A549 (cell line): ENCODE measurements around the gene COL19A1. TPM values are rescaled to one million over a fixed set of nuclear protein-coding genes. Genes with fewer than 3 reads are reported as not detected.

Experiments
- ATAC-seq, 2 experiments: fragments of 200-7000 bp in 1 of 2; fragments of >200 bp in 1 of 2; cut with Nextera tagmentation in 1 of 2; cut with Tn5 transposase in 1 of 2; 3 replicates each; pipeline versions ENCODE4 v1.8.0 to v1.9.1; 2018 to 2020; ENCODE audit warnings: mild to moderate bottlenecking in 1 of 2, moderate library complexity in 1 of 2
- CTCF ChIA-PET: fragments of 300-600 bp; sonication (Branson Sonifier 250); formaldehyde crosslinking; extraction: SDS; loops from one replicate; lab custom pipeline; 2021; ENCODE audit warnings: antibody characterized with exemption, inconsistent platforms; lab: Yijun Ruan, JAX
- POLR2A ChIA-PET: fragments of 350-600 bp; formaldehyde crosslinking; extraction: SDS; loops from one replicate; lab custom pipeline; 2021; ENCODE audit warnings: antibody characterized with exemption, inconsistent platforms; lab: Yijun Ruan, JAX
- DNase-seq, 2 experiments: peaks; one replicate each; pipeline versions ENCODE4 v3.0.0 to v3.0.0-alpha.2; 2011 to 2016; ENCODE audit warnings: low read depth in 1 of 2, low spot score in 1 of 2
- FAIRE-seq: peaks from 2 replicates; lab custom pipeline; 2011; peaks lifted over from hg19 to GRCh38; lab: Jason Lieb, UNC
- H3K27ac ChIP-seq, 2 experiments: fragments of >200 bp; sonication (Bioruptor Twin); formaldehyde crosslinking; 3 replicates each; pipeline ENCODE4 v1.5.1; 2016 to 2017
- H3K4me1 ChIP-seq: fragments of >200 bp; sonication (Bioruptor Twin); formaldehyde crosslinking; 3 replicates; pipeline ENCODE4 v1.6.1; 2016
- H3K4me2 ChIP-seq: fragments of >200 bp; sonication (Bioruptor Twin); formaldehyde crosslinking; 3 replicates; pipeline ENCODE4 v1.6.1; 2016
- H3K4me3 ChIP-seq: fragments of >200 bp; sonication (Bioruptor Twin); formaldehyde crosslinking; 3 replicates; pipeline ENCODE4 v1.5.1; 2016
- H3K9me3 ChIP-seq: fragments of >200 bp; sonication (Bioruptor Twin); formaldehyde crosslinking; 3 replicates; pipeline ENCODE4 v1.6.1; 2016
- ATOH8 ChIP-seq: fragments of 250-450 bp; sonication (Bioruptor Pico); IDR thresholded peaks from 2 replicates; pipeline ENCODE4 v1.5.0; 2020; ENCODE audit warnings: low read depth, mild to moderate bottlenecking, moderate library complexity
- BCL3 ChIP-seq: fragments of >200 bp; sonication (Bioruptor Twin); formaldehyde crosslinking; IDR thresholded peaks from 3 replicates; pipeline ENCODE4 v1.6.1; 2016
- CHD2 ChIP-seq: fragments of 150-350 bp; IDR thresholded peaks from 2 replicates; pipeline ENCODE4 v1.6.1; 2014; ENCODE audit warnings: low read length; ENCODE audit not compliant: partially characterized antibody
- CTCF ChIP-seq: fragments of >200 bp; sonication (Bioruptor Twin); formaldehyde crosslinking; IDR thresholded peaks from 3 replicates; pipeline ENCODE4 v1.5.1; 2016
- E2F6 ChIP-seq: IDR thresholded peaks from 2 replicates; pipeline ENCODE4 v1.6.1; 2012; ENCODE audit warnings: low read depth, borderline replicate concordance
- EHF ChIP-seq: fragments of 250-450 bp; sonication (Bioruptor Pico); IDR thresholded peaks from 2 replicates; pipeline ENCODE4 v1.5.0; 2020; ENCODE audit warnings: mild to moderate bottlenecking
- EHMT2 ChIP-seq: fragments of 200-600 bp; sonication (generic); IDR thresholded peaks from 2 replicates; pipeline ENCODE4 v1.6.1; 2016; ENCODE audit warnings: antibody characterized with exemption, low read depth, mild to moderate bottlenecking, moderate library complexity
- ESRRA ChIP-seq: fragments of 150-350 bp; IDR thresholded peaks from 2 replicates; pipeline ENCODE4 v1.6.1; 2014; ENCODE audit warnings: mild to moderate bottlenecking, low read length, borderline replicate concordance
- FOSL2 ChIP-seq, 2 experiments: fragments of 450-650 bp in 1 of 2; fragments of >200 bp in 1 of 2; sonication (Bioruptor Twin) in 1 of 2; formaldehyde crosslinking; IDR thresholded peaks; 2 replicates each; pipeline versions ENCODE4 v1.5.0 to v1.6.1; 2016 to 2020; ENCODE audit warnings: mild to moderate bottlenecking in 1 of 2, moderate library complexity in 1 of 2
- FOXS1 ChIP-seq: fragments of 250-450 bp; sonication (Bioruptor Pico); IDR thresholded peaks from 2 replicates; pipeline ENCODE4 v1.5.0; 2020; ENCODE audit warnings: mild to moderate bottlenecking, moderate library complexity
- GATA3 ChIP-seq: IDR thresholded peaks from 2 replicates; pipeline ENCODE4 v1.6.1; 2012; ENCODE audit warnings: borderline replicate concordance
- HMGXB4 ChIP-seq: fragments of 250-450 bp; sonication (Bioruptor Pico); IDR thresholded peaks from 2 replicates; pipeline ENCODE4 v1.5.0; 2021; ENCODE audit warnings: mild to moderate bottlenecking, moderate library complexity, borderline replicate concordance
- KDM1A ChIP-seq: fragments of 200-600 bp; sonication (generic); IDR thresholded peaks from 2 replicates; pipeline ENCODE4 v1.6.1; 2016; ENCODE audit warnings: low read depth, mild to moderate bottlenecking
- KDM5A ChIP-seq: fragments of 200-600 bp; sonication (generic); IDR thresholded peaks from 2 replicates; pipeline ENCODE4 v1.6.1; 2016; ENCODE audit warnings: antibody characterized with exemption, mild to moderate bottlenecking
- MAFK ChIP-seq: fragments of 450-650 bp; IDR thresholded peaks from 2 replicates; pipeline ENCODE4 v1.6.1; 2014; ENCODE audit not compliant: partially characterized antibody
- MYC ChIP-seq: IDR thresholded peaks from 2 replicates; pipeline ENCODE4 v1.6.1; 2012; ENCODE audit warnings: mild to moderate bottlenecking, inconsistent platforms, low read length, improper control_type of control experiment, borderline replicate concordance
- NFE2L2 ChIP-seq: fragments of 150-350 bp; conservative IDR thresholded peaks from 2 replicates; pipeline ENCODE4 v1.6.1; 2014; ENCODE audit warnings: low read length
- NPAS2 ChIP-seq: fragments of 250-450 bp; sonication (Bioruptor Pico); IDR thresholded peaks from 2 replicates; pipeline ENCODE4 v1.8.0; 2022; ENCODE audit warnings: mild to moderate bottlenecking, moderate library complexity, borderline replicate concordance
- NR3C1 ChIP-seq: fragments of >200 bp; sonication (Bioruptor Twin); formaldehyde crosslinking; IDR thresholded peaks from 3 replicates; pipeline ENCODE4 v1.6.1; 2017
- POLR2A ChIP-seq: IDR thresholded peaks from 2 replicates; pipeline ENCODE4 v1.6.1; 2012; ENCODE audit warnings: mild to moderate bottlenecking, low read length
- POLR2AphosphoS2 ChIP-seq: conservative IDR thresholded peaks from 2 replicates; pipeline ENCODE4 v1.6.1; 2012; ENCODE audit warnings: low read length, improper control_type of control experiment, inconsistent platforms
- RAD21 ChIP-seq, 2 experiments: fragments of >200 bp in 1 of 2; sonication (Bioruptor Twin) in 1 of 2; formaldehyde crosslinking in 1 of 2; IDR thresholded peaks in 1 of 2; conservative IDR thresholded peaks in 1 of 2; 2 replicates in 1 of 2; 3 replicates in 1 of 2; pipeline ENCODE4 v1.6.1; 2012 to 2018; ENCODE audit warnings: inconsistent platforms in 1 of 2
- RARB ChIP-seq: fragments of 250-450 bp; sonication (Bioruptor Pico); IDR thresholded peaks from 2 replicates; pipeline ENCODE4 v1.8.0; 2021; ENCODE audit warnings: mild to moderate bottlenecking, moderate library complexity
- RCOR1 ChIP-seq: fragments of 150-350 bp; IDR thresholded peaks from 2 replicates; pipeline ENCODE4 v1.6.1; 2014; ENCODE audit warnings: antibody characterized with exemption, low read length, low read depth
- TFCP2L1 ChIP-seq: fragments of 250-450 bp; sonication (Bioruptor Pico); IDR thresholded peaks from 2 replicates; pipeline ENCODE4 v1.5.0; 2021; ENCODE audit warnings: mild to moderate bottlenecking
- USF2 ChIP-seq: fragments of 450-650 bp; IDR thresholded peaks from 2 replicates; pipeline ENCODE4 v1.6.1; 2014; ENCODE audit warnings: antibody characterized with exemption
- ZNF302 ChIP-seq: fragments of 250-450 bp; sonication (Bioruptor Pico); IDR thresholded peaks from 2 replicates; pipeline ENCODE4 v1.9.0; 2021; ENCODE audit warnings: inconsistent platforms, mild to moderate bottlenecking, moderate library complexity
- WGBS: methylation state at CpG from one replicate; pipeline ENCODE4 v1.1.6; 2017; ENCODE audit errors: missing lambda C conversion rate; 5-methylcytosine and 5-hydroxymethylcytosine counted together
- polyA plus RNA-seq, 4 experiments: library from polyadenylated mRNA; depleted of rRNA in 3 of 4; stranded (reverse); fragments of >200 nt; fragmentation: RNase III in 1 of 4; extraction: RNeasy Plus Mini Kit Qiagen cat#74134 plus additional on column Dnase treatment in 1 of 4; gene quantifications; 2 replicates in 3 of 4; 3 replicates in 1 of 4; pipeline ENCODE4 v1.2.3, GENCODE V29; 2011 to 2017

The COL19A1 gene
- polyA plus RNA-seq, 2 of the 4 experiments (the other 2 are of a cell fraction): not detected

- POLR2A ChIA-PET: no interaction called here
- CTCF ChIA-PET: no interaction called here
- DNase-seq: no peak
- no peak for FAIRE-seq
- Histone ChIP-seq H3K4me3 (no peak overlapping the region), H3K27ac (no peak overlapping the region), H3K4me1 (no peaks in the 10 kb centered on the region), H3K4me2 (no peak overlapping the region), H3K9me3 (no peaks in the 10 kb centered on the region)
- TF ChIP-seq FOSL2 (IDR thresholded peaks at IDR 0.05) (no peak), FOSL2 (CRISPR knock-in tag; IDR thresholded peaks at IDR 0.05) (no peak), USF2 (no peak), KDM1A (no peak), RAD21 (conservative IDR thresholded peaks at IDR 0.05 in 1 of 2, IDR thresholded peaks at IDR 0.05 in 1 of 2) (no peak), CTCF (no peak), RARB (no peak), TFCP2L1 (CRISPR knock-in tag) (no peak), KDM5A (no peak), EHMT2 (no peak), HMGXB4 (CRISPR knock-in tag) (no peak), CHD2 (no peak), ESRRA (no peak), NR3C1 (no peak), GATA3 (no peak)
- ATAC-seq: no peak
- 23% methylated on average over 2 of the region's 2 CpGs for WGBS
These were observed 39.0 kb upstream of the COL19A1 start for GRCh38 chr6:69827276-69827893.

- Histone ChIP-seq H3K4me3 (no peak overlapping the region), H3K9me3 (no peaks in the 10 kb centered on the region)
- POLR2A ChIA-PET: no interaction called here
- TF ChIP-seq RCOR1 (no peak), EHMT2 (no peak), KDM1A (no peak), TFCP2L1 (CRISPR knock-in tag) (no peak), ATOH8 (CRISPR knock-in tag) (no peak), POLR2A (no peak), NFE2L2 (no peak), MYC (no peak), FOSL2 (IDR thresholded peaks at IDR 0.05) (no peak), FOSL2 (CRISPR knock-in tag; IDR thresholded peaks at IDR 0.05) (no peak), FOXS1 (no peak), ZNF302 (CRISPR knock-in tag) (no peak), CHD2 (no peak), MAFK (no peak), EHF (no peak), E2F6 (no peak), BCL3 (no peak), NPAS2 (CRISPR knock-in tag) (no peak), POLR2AphosphoS2 (no peak)
- TF ChIP-seq, all 56 proteins: peak for 0
- ATAC-seq (no peak), DNase-seq (no peak), FAIRE-seq (no peak)
- CTCF ChIA-PET: no interaction called here
- Histone ChIP-seq H3K4me1 (no peaks in the 10 kb centered on the region), H3K4me2 (no peak overlapping the region), H3K27ac (no peak overlapping the region)
These were observed 33.8 kb upstream of the COL19A1 start for GRCh38 chr6:69832558-69832957.
